Activated naive CD8-positive, alpha-beta T cell treated with anti-CD3 and anti-CD28 coated beads, Interleukin-2, amount 50 U/mL, for 16 hours (primary cell): ENCODE measurements around the gene NFIL3.

ENCODE experiments used
- DNase-seq: peaks from one replicate; pipeline ENCODE4 v3.0.0-alpha.2; 2020; ENCODE audit warnings: low read depth, low spot score

NFIL3 gene

DNA sequence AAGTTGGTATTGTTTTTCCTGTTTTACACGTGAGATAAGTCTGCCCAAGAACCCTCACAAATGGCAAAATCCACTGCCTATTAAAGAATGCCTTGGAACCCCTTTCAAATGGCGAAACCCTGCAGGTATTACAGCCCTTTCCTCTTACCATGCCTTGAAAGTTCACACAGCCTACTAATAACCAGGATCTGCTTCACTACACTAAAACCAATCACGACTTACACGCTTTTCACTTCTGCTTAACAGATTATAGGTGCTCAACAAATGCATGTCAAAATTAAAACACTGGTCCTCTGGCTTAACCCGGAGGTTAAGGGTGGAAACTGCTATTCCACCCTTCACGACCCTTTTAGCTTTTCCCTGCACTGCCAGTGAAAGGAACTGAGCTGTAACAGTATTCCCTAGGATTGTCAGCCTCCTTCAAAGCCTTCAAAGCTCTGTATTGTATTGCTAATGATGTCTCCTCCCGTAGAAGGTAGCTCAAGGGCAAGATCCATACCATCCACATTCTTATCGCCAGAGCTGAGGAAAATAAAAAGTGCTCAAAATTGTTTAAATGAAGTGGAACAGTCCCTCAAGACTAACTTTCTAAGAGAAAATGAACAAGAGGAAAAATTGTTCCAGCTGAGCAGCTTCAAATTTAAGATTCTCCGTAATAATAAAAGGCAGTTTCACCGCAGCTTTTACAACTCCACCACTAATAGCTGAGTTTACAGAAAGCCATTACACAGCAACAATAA, 62.9 kb downstream of the NFIL3 start:
- no peak for DNase-seq

DNA sequence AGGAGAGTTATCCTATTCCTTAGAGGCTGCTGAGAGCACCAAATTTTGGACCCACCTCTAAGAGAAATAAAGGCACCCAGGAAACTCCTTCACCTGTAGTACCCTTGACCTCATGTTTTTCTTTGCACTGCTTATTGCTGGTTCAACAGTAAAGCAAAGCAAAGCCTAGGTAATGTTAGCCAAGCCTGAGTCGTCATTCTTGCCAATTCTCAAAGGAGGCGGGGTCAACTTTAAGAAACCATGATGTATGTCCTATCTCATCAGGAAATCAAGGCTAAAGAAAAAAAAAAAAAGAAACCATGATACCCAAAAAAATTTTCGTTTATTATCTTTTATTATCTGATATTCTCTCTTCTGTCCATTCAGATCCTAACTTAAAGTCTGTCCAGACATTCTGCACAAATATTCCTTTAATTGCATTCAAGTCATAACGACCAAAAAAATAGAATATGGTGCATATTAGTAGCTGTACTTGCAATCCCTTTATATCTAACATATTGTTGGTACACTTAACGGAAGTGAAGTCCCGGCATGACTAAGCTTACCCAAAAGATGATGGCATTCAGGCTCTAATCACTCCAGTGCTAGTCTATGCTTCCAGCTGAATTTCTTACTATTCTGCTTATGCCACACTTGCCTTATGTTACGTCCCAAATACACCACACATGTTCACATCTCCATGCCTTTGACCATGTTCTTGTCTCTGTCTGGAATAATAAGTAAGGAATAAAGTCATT, 63.7 kb downstream of the NFIL3 start:
- no peak for DNase-seq

DNA sequence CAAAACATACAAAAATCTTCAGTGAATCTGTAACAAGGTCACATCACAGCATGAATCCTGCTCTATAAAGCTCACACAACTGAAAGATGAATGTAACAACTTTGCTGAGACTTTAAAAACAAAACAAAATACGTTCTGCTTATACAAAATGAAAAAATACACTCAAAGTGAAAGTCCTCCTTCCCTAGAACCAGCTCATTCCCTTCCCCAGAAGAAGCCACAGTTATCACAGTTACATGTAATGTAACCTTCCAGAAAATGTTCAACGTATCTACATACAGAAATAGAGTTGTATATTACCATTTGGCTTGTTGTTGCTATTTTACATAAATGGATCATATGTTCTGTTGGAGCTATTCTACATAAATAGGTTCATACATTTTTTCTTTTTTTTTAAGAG, 64.5 kb downstream of the NFIL3 start:
- no peak for DNase-seq
